Parathyroid adenoma (tissue), 2 donors: Measurements from ENCODE around the gene LY6G6D.

ENCODE experiments used
- H2AFZ ChIP-seq: fragments of 300-600 bp; sonication (generic); one replicate; pipeline ENCODE4 v1.7.0; 2017; ENCODE audit warnings: antibody characterized with exemption, mild to moderate bottlenecking
- H3K27ac ChIP-seq: fragments of 300-600 bp; sonication (generic); one replicate; pipeline ENCODE4 v1.7.0; 2017
- H3K27me3 ChIP-seq: fragments of 300-600 bp; sonication (generic); one replicate; pipeline ENCODE4 v1.7.0; 2017; ENCODE audit warnings: low read length; ENCODE audit not compliant: control insufficient read depth, insufficient read depth
- H3K36me3 ChIP-seq: fragments of 300-600 bp; sonication (generic); one replicate; pipeline ENCODE4 v1.7.0; 2017; ENCODE audit warnings: low read length; ENCODE audit not compliant: control insufficient read depth, insufficient read depth
- H3K4me1 ChIP-seq: fragments of 300-600 bp; sonication (generic); one replicate; pipeline ENCODE4 v1.7.0; 2017; ENCODE audit warnings: control low read depth
- H3K4me2 ChIP-seq: fragments of 300-600 bp; sonication (generic); one replicate; pipeline ENCODE4 v1.7.0; 2017; ENCODE audit warnings: low read length
- H3K4me3 ChIP-seq: fragments of 300-600 bp; sonication (generic); one replicate; pipeline ENCODE4 v1.7.0; 2017; ENCODE audit warnings: low read depth, low read length
- H3K79me2 ChIP-seq: fragments of 300-600 bp; sonication (generic); one replicate; pipeline ENCODE4 v1.7.0; 2017; ENCODE audit warnings: control low read depth
- H3K9ac ChIP-seq: fragments of 300-600 bp; sonication (generic); one replicate; pipeline ENCODE4 v1.7.0; 2017; ENCODE audit warnings: mild to moderate bottlenecking
- H3K9me3 ChIP-seq: fragments of 300-600 bp; sonication (generic); one replicate; pipeline ENCODE4 v1.7.0; 2017; ENCODE audit warnings: low read length; ENCODE audit not compliant: control insufficient read depth
- CTCF ChIP-seq: fragments of 300-600 bp; sonication (generic); IDR thresholded peaks from one replicate; pipeline ENCODE4 v1.7.0; 2017; ENCODE audit warnings: antibody characterized with exemption, mild to moderate bottlenecking
- donor health status: primary hyperparathyroidism.

LY6G6D gene

DNA sequence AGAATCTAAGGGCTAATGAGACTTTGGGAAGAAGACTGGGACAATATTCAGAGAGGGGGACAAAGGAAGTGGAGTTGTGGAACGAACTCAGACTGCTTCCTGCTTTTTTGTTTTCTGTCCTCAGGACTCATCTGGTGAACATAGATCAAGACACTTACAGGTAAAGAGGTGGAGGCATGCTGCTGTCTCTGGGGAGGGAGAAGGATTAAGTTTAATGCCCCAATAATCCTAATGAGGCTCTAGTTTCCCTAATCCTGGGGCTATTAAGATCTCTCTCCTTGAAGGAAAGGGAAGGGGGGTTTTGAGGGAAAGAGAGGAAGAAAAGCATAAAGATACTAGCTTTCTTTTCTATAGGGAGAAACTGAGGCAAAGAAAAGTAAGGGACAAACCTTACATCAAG, 29.3 kb downstream of the LY6G6D start:
- Histone ChIP-seq H3K4me1 (peaks cover under 1% of the 10 kb centered on the region), H3K79me2 (no peaks in the 10 kb centered on the region), H3K4me2 (no peak overlapping the region), H3K4me3 (no peak overlapping the region), H3K27ac (no peak overlapping the region), H2AFZ (no peak overlapping the region), H3K27me3 (no peaks in the 10 kb centered on the region), H3K36me3 (no peaks in the 10 kb centered on the region), H3K9ac (no peak overlapping the region), H3K9me3 (no peaks in the 10 kb centered on the region)
- no peak for TF ChIP-seq CTCF

- H3K36me3 ChIP-seq: no peaks in the 10 kb centered on the region
- no peak overlapping the region for H3K4me2 ChIP-seq
- no peaks in the 10 kb centered on the region for H3K4me1 ChIP-seq
- no peak overlapping the region for H3K4me3 ChIP-seq
- no peaks in the 10 kb centered on the region for H3K27me3 ChIP-seq
- H3K79me2 ChIP-seq: no peaks in the 10 kb centered on the region
- no peak overlapping the region for H2AFZ ChIP-seq
- TF ChIP-seq CTCF: no peak
- no peak overlapping the region for H3K9ac ChIP-seq
- H3K9me3 ChIP-seq: no peaks in the 10 kb centered on the region
- no peak overlapping the region for H3K27ac ChIP-seq
Measured at GRCh38 chr6:31749301-31750036, 34.3 kb downstream of the LY6G6D start.

DNA sequence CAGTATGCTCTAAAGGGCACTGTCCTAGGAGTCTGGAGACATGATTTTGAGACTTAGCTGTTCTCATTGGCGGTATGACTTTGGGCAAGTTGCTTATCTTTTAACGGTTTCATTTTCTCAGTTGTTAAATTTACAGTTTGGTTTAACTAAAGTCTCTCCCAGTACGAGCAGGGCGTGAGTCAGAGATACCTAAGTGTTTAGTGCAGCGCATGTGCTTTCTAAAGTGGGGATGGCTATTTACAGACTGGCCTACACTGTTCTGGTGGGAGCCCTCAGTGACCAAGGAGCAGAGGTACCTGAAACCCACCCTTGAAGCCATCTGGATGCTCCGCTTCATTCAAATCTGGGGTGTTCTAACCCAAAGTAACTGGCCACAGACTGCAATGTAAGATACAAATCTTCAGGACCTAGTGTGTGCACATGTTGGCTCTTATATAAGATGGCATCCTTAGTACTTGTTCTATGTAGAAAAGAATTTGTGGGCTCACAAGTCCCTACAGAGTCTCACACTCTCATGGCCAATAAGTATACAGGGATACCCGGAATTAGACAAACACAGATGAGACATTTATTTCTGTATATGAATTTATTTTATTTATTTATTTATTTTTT, 35.4 kb downstream of the LY6G6D start:
- Histone ChIP-seq H3K9me3 (no peaks in the 10 kb centered on the region), H2AFZ (no peak overlapping the region), H3K4me1 (no peaks in the 10 kb centered on the region), H3K36me3 (no peaks in the 10 kb centered on the region), H3K9ac (no peak overlapping the region), H3K27me3 (no peaks in the 10 kb centered on the region), H3K4me3 (no peak overlapping the region), H3K79me2 (no peaks in the 10 kb centered on the region), H3K4me2 (no peak overlapping the region), H3K27ac (no peak overlapping the region)
- no peak for TF ChIP-seq CTCF

GRCh38 chr6:31752739-31753319, 37.7 kb downstream of the LY6G6D start:
- TF ChIP-seq CTCF: no peak
- Histone ChIP-seq H3K4me3 (no peak overlapping the region), H2AFZ (no peak overlapping the region), H3K4me2 (no peak overlapping the region), H3K79me2 (no peaks in the 10 kb centered on the region), H3K4me1 (no peaks in the 10 kb centered on the region), H3K27ac (no peak overlapping the region), H3K9me3 (no peaks in the 10 kb centered on the region), H3K36me3 (no peaks in the 10 kb centered on the region), H3K9ac (no peak overlapping the region), H3K27me3 (no peaks in the 10 kb centered on the region)
